Fibroblast of the aortic adventitia (primary cell): Measurements from ENCODE around the gene RASL10A. TPM values are rescaled to one million over a fixed set of nuclear protein-coding genes. Genes with fewer than 3 reads are reported as not detected.
A peak's percentile ranks its signal among the peaks of the same experiment; 100 is the strongest.
"Not testable (repeated sequence)": the region's sequence is repeated elsewhere in the genome, so short reads cannot be mapped to it uniquely, and the experiment has no call there.

Source experiments
- DNase-seq: peaks from one replicate; pipeline ENCODE4 v3.0.0-alpha.2; 2010; ENCODE audit warnings: low read depth
- H3K4me3 ChIP-seq: 2 replicates; pipeline ENCODE4 v1.5.1; 2011; ENCODE audit warnings: low read depth, mild to moderate bottlenecking, control low read depth, low read length, moderate library complexity
- total RNA-seq: library from RNA; depleted of rRNA; stranded (reverse); fragments of >200 nt; gene quantifications from 2 replicates; pipeline ENCODE4 v1.2.3, GENCODE V29; 2012; ENCODE audit warnings: low replicate concordance
- TF ChIP-seq, protein P1 (sequence below): IDR thresholded peaks from 2 replicates; pipeline ENCODE4 v1.5.1; 2011; ENCODE audit warnings: mild to moderate bottlenecking, low read length, control low read depth, inconsistent platforms; ENCODE audit not compliant: insufficient read depth

Gene RASL10A, protein sequence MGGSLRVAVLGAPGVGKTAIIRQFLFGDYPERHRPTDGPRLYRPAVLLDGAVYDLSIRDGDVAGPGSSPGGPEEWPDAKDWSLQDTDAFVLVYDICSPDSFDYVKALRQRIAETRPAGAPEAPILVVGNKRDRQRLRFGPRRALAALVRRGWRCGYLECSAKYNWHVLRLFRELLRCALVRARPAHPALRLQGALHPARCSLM
- total RNA-seq = not detected in 2 replicates

- TF ChIP-seq, protein P1, sequence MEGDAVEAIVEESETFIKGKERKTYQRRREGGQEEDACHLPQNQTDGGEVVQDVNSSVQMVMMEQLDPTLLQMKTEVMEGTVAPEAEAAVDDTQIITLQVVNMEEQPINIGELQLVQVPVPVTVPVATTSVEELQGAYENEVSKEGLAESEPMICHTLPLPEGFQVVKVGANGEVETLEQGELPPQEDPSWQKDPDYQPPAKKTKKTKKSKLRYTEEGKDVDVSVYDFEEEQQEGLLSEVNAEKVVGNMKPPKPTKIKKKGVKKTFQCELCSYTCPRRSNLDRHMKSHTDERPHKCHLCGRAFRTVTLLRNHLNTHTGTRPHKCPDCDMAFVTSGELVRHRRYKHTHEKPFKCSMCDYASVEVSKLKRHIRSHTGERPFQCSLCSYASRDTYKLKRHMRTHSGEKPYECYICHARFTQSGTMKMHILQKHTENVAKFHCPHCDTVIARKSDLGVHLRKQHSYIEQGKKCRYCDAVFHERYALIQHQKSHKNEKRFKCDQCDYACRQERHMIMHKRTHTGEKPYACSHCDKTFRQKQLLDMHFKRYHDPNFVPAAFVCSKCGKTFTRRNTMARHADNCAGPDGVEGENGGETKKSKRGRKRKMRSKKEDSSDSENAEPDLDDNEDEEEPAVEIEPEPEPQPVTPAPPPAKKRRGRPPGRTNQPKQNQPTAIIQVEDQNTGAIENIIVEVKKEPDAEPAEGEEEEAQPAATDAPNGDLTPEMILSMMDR = no peak
- no peak for DNase-seq
- H3K4me3 ChIP-seq = no peak within 1 kb of the TSS
Observed at GRCh38 chr22:29315286-29316140, at the start of gene RASL10A. Gene RASL10A, minus strand, starts transcription at chr22:29315697. Its CDS starts 451 bp downstream, at chr22:29315246.

- DNase-seq = peak; percentile 63
- no peak overlapping the region for H3K4me3 ChIP-seq
- TF ChIP-seq, protein P1 = peak; percentile 81
Observed at GRCh38 chr22:29359469-29359868, 44.0 kb upstream of the RASL10A start.

DNA sequence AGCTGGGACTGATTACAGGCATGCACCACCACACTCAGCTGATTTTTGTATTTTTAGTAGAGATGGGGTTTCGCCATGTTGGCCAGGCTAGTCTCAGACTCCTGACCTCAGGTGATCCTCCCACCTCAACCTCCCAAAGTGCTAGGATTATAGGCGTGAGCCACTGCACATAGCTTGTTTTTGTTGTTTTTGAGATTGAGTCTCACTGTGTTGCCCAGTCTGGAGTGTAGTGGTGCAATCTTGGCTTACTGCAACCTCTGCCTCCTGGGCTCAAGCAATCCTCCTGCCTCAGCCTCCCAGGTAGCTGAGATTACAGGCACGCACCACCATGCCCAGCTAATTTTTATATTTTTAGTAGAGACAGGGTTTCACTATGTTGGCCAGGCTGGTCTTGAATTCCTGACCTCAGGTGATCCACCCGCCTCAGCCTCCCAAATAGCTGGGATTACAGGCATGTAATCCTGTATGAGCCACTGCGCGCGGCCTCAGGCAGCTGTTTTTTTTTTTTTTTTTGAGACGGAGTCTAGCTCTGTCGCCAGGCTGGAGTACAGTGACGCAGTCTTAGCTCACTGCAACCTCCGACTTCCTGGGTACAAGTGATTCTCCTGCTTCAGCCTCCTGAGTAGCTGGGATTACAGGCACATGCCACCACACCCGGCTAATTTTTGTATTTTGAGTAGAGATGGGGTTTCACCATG, 41.8 kb upstream of the RASL10A start:
- H3K4me3 ChIP-seq, DNase-seq: not testable (repeated sequence)

GRCh38 chr22:29353860-29354259, 38.4 kb upstream of the RASL10A start:
- no peak overlapping the region for H3K4me3 ChIP-seq
- TF ChIP-seq, protein P1 = no peak
- no peak for DNase-seq

DNA sequence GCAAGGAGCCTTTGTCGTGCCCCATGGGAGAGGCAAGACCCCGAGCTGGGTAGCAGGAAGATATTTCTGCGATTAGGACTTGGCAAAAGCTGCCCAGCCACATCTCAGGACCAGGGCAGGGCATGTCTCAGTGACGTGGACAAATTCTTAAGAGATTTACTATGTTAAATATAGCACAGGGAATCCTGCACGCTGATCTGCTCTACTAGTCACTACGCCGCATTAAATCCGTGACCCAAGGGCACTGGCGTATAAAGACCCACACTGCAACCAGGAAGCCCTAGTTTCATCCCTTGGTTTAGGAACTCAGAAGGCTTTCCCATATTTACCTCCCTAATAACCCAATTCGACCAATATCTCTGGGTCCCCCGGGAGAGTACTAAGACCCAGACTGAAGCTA, 37.8 kb upstream of the RASL10A start:
- no peak for DNase-seq
- TF ChIP-seq, protein P1 = no peak

GRCh38 chr22:29352778-29353177, 37.3 kb upstream of the RASL10A start:
- TF ChIP-seq, protein P1 = no peak
- DNase-seq = no peak
- H3K4me3 ChIP-seq = no peak overlapping the region

More for the DNA sequence above, 37.8 kb upstream of the RASL10A start:
- no peak overlapping the region for H3K4me3 ChIP-seq

GRCh38 chr22:29351891-29352290, 36.4 kb upstream of the RASL10A start:
- TF ChIP-seq, protein P1 = no peak
- H3K4me3 ChIP-seq = no peak overlapping the region
- no peak for DNase-seq
